ENCODE data around the gene CD19. TPM values are rescaled to one million over a fixed set of nuclear protein-coding genes. Genes with fewer than 3 reads are reported as not detected.
A peak's percentile ranks its signal among the peaks of the same experiment; 100 is the strongest.

Gene CD19
- total and polyA plus RNA-seq, 2 of the 8 experiments (the other 6 are each of a cell fraction or from before 2014, with no cell fraction given) = 0.57 to 0.65 TPM

DNA sequence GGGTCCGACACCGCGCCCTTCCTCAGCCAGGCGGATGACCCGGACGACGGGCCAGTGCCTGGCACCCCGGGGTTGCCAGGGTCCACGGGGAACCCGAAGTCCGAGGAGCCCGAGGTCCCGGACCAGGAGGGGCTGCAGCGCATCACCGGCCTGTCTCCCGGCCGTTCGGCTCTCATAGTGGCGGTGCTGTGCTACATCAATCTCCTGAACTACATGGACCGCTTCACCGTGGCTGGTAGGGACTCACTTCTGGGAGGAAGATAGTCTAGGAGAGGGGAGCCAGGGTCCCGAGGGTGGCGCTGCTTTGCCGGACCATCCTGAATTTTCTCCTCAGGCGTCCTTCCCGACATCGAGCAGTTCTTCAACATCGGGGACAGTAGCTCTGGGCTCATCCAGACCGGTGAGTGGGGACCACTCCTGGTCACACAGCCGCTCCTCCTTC lies 43.4 kb downstream of the CD19 start:
- Histone ChIP-seq H3K36me3 (ENCODE audit: control insufficient read depth in 2 of 4, insufficient read depth in 4 of 4, low read length in 3 of 4) (peaks cover 0 to 2% (median 0%) of the 10 kb centered on the region in 4 experiments; a peak in 1 of 8 replicates), H2BK5ac (ENCODE audit: low read depth, low read length) (0 out of 2 replicates have a peak overlapping the region, but pooled peaks have one; percentile 27), H3K4ac (replicated peaks; ENCODE audit: insufficient read length, low read depth, low read length) (no peak overlapping the region), H3K79me2 (ENCODE audit: control insufficient read depth in 1 of 2, insufficient read depth in 2 of 2, low read length in 2 of 2) (peaks cover 0 to 8% of the 10 kb centered on the region in 2 experiments; a peak in 1 of 4 replicates), H3K4me3 (ENCODE audit: extremely low read depth in 1 of 4, insufficient read depth in 2 of 4, low read depth in 3 of 4, low read length in 4 of 4) (peak overlapping the region; percentile 80 to 96 (median 87)), H3K27ac (ENCODE audit: low read depth, low read length) (0 out of 2 replicates have a peak overlapping the region, but pooled peaks have one; percentile 37), H3K14ac (ENCODE audit: insufficient read length) (no peak overlapping the region), H3K9me3 (ENCODE audit: insufficient read depth in 2 of 2, low read depth in 1 of 2, low read length in 1 of 2) (no peaks in the 10 kb centered on the region), H3K4me2 (ENCODE audit: insufficient read depth in 1 of 2, low read depth in 2 of 2, low read length in 2 of 2) (peak overlapping the region; percentile 77 to 95), H3K23ac (ENCODE audit: insufficient read length) (no peak overlapping the region), H3K9ac (replicated peaks in 1 of 4; ENCODE audit: extremely low read depth in 1 of 4, low read depth in 3 of 4, low read length in 3 of 4) (peak overlapping the region; percentile 66 to 80 (median 76)), H3K4me1 (replicated peaks in 1 of 4; ENCODE audit: control insufficient read depth in 3 of 4, insufficient read depth in 4 of 4, low read length in 3 of 4) (peaks cover 0 to 7% (median 3%) of the 10 kb centered on the region in 4 experiments; a peak in 5 of 7 replicates), H4K20me1 (replicated peaks in 1 of 2; ENCODE audit: control insufficient read depth in 1 of 2, insufficient read depth in 2 of 2, low read length in 2 of 2) (peaks cover 2 to 4% of the 10 kb centered on the region in 2 experiments), H2AFZ (ENCODE audit: low read length) (no peak overlapping the region), H2BK15ac (ENCODE audit: low read length) (no peak overlapping the region), H3K79me1 (ENCODE audit: low read depth, low read length) (peaks cover 4% of the 10 kb centered on the region; the same call in 1 of the 2 replicates), H4K5ac (ENCODE audit: insufficient read length, low read depth, low read length) (no peak overlapping the region), H2AK5ac (ENCODE audit: low read depth, low read length) (no peak overlapping the region), H2BK12ac (ENCODE audit: low read depth, low read length) (no peak overlapping the region), H3K23me2 (ENCODE audit: low read depth, low read length) (peaks cover 8% of the 10 kb centered on the region), H3K27me3 (replicated peaks in 1 of 4; ENCODE audit: control insufficient read depth in 3 of 4, extremely low read depth in 1 of 4, insufficient read depth in 3 of 4, low read length in 3 of 4) (no peaks in the 10 kb centered on the region), H4K8ac (ENCODE audit: extremely low read depth, insufficient read depth, low read length) (peak overlapping the region; percentile 98; the same call in 1 of the 2 replicates), H3K18ac (ENCODE audit: extremely low read depth, low read length) (no peak overlapping the region), H4K91ac (replicated peaks; ENCODE audit: insufficient read length, low read length) (no peak overlapping the region), H3K56ac (replicated peaks; ENCODE audit: insufficient read length, low read depth, low read length) (no peak overlapping the region), H2BK20ac (ENCODE audit: low read length) (no peak overlapping the region), H2BK120ac (replicated peaks; ENCODE audit: low read depth, low read length) (no peak overlapping the region)
- WGBS, 2 experiments (ENCODE audit: extremely low coverage in 1 of 2, insufficient coverage in 1 of 2, insufficient read length in 1 of 2, insufficient replicate concordance in 2 of 2, low coverage in 1 of 2, low lambda C conversion rate in 2 of 2, missing lambda C conversion rate in 1 of 2) = 18% methylated on average over 30 of the region's 30 CpGs; no CpG with 5 or more reads in 1 of the 2 experiments
- ChIA-PET CTCF (ENCODE audit: partially characterized antibody) (interaction anchor here (2.5 kb wide), 1 partner anchor 24 kb away, joined by 8 read pairs; no protein-coding TSS in a partner anchor), POLR2A (ENCODE audit: partially characterized antibody) (interaction anchor here (0.6 to 2.9 kb wide), 5 partner anchors 10 to 151 kb away, joined by 3 to 9 read pairs (median 6); partner anchors contain the start of gene LAT)
- FAIRE-seq (no peak), DNase-seq (ENCODE audit: low read depth in 1 of 2, low spot score in 2 of 2) (no peak)
- TF ChIP-seq, protein P1, sequence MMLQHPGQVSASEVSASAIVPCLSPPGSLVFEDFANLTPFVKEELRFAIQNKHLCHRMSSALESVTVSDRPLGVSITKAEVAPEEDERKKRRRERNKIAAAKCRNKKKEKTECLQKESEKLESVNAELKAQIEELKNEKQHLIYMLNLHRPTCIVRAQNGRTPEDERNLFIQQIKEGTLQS (IDR thresholded peaks at IDR 0.05; ENCODE audit: insufficient read depth, low read depth, low read length) = no peak
- TF ChIP-seq CBX8 (IDR thresholded peaks at IDR 0.05; ENCODE audit: borderline replicate concordance, low read depth, low read length) (no peak), SIX5 (IDR thresholded peaks at IDR 0.05; ENCODE audit: low read depth, low read length) (no peak), EP300 (IDR thresholded peaks at IDR 0.05; ENCODE audit: borderline replicate concordance in 1 of 2, low read depth in 2 of 2, low read length in 2 of 2) (no peak), CHD1 (IDR thresholded peaks at IDR 0.05; ENCODE audit: low read depth, low read length) (no peak), POLR2A (IDR thresholded peaks at IDR 0.05; ENCODE audit: control extremely low read depth in 1 of 2, low read depth in 2 of 2, low read length in 2 of 2) (no peak), CREB1 (IDR thresholded peaks at IDR 0.05) (no peak), JUN (IDR thresholded peaks at IDR 0.05; ENCODE audit: low read depth, low read length) (no peak), KDM5A (IDR thresholded peaks at IDR 0.05; ENCODE audit: low read length) (no peak), MAFK (IDR thresholded peaks at IDR 0.05; ENCODE audit: low read depth, low read length) (no peak), SP4 (IDR thresholded peaks at IDR 0.05; ENCODE audit: low read length) (no peak), CBX5 (IDR thresholded peaks at IDR 0.05; ENCODE audit: low read depth, low read length) (no peak)

Measured in H1 (cell line).